Globus pallidus (tissue), 1 donor: ENCODE data around the gene LCK.

Experiments used
- DNase-seq: peaks from one replicate; pipeline ENCODE4 v3.0.0-alpha.2; 2015; ENCODE audit warnings: low spot score

The LCK gene

DNA sequence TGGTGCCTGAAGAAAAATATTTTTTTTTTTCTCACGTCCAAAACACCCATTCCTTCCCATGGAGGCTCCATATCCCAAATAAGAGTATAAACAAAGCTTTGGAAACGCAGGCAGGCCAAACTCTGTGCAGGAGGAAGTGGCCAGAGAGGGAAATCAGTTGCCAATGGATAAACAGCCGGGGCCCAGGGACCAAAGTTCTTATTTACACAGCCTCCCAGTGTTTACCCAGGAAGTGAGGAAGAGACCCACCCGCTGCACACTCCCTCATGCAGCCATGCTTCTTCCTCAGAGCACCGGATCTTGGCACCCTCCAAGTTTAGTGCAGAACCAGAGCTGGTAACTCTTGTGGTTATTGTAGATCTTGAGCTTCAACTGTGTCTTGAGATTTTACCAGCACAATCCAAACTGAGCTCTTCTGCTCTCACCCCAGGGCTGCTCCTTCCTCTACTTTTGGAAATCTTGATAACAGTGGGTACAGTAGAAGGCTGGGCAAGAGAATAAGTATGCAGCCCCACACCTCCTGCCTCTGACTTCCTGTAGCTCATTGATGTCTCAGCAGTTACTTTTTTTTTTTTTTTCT, 70.7 kb downstream of the LCK start:
- DNase-seq = no peak

DNA sequence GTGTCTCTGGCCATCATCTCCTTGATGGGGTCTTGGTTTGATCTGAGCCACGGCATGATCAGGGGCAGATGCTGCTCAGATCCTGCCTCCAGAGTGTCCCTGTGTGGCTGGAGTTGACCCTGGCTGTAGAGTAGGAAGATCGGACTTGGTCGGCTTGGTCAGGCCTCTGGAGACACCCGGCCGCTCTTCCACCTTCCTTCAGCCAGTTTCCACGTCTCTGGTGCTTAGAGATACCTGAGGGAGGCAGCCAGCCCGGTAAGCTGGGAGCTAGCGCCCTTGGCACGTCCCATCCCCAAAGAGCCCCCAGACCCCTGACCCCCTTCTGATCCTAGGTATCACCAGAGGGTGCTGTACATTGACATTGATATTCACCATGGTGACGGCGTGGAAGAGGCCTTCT, 76.1 kb downstream of the LCK start:
- no peak for DNase-seq

DNA sequence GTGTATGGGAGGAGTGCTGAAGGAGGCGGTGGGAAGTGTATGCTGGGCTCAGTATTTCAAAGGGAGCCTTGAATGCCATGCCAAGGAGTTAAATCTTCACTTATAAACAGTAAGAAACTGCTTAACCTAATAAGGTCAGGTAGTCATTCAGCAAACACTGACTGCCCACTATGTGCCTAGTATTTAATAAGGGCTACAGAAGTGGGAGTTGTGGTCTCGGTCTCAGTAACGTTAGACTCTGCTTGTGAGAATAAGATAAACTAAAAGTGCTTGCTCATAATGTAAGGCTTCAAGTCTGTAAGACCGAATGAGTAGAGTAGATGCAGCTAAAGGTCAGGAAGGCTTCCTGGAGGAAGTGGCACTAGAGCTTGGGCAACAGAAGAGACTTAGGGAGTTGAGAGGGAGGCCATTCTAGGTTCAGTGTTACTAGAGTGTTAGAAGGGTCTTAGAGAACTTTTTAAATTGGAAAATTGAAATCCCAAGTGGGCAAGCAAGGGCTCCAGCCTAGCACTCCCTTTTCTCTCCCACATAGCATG, 78.9 kb downstream of the LCK start:
- no peak for DNase-seq

- no peak for DNase-seq
These were observed 79.6 kb downstream of the LCK start for GRCh38 chr1:32330558-32331151.

- no peak for DNase-seq
These were observed 80.5 kb downstream of the LCK start for GRCh38 chr1:32331549-32331948.

DNA sequence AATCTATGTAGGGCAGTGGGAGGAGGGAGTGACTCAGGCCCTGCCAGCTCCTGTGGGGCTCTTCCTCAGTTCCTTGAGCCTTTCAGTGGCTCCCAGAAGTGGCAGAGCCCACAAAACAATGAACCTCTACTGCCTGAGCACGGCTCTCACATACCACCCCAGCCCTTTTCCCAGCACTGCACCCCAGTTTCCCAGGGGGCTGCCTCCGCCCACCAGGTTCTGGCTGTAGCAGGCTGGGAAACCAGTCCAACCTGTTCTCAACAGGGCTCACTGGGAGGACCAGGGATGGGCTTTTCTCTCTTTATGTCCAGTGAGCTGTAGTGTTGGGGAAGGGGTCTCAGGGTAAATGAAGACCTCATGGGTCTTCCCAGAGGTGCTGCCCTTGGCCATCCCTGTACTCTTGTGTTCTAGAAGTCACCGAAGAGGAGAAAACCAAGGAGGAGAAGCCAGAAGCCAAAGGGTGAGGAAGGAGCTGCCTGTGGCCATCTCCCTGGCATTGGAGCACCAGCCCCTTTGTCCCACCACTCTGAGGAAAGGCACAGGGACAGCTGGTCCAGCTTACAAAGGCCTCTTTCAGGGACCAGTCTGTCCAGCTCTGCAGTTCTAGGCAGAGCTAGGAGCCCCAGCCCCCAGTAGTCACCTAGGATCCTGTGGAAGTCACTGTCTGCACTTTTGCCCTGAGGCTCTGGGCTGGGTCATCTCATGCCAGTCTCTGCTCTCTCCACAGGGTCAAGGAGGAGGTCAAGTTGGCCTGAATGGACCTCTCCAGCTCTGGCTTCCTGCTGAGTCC, 81.4 kb downstream of the LCK start:
- peak; percentile 82 for DNase-seq

GRCh38 chr1:32333251-32333963, 82.3 kb downstream of the LCK start:
- no peak for DNase-seq

DNA sequence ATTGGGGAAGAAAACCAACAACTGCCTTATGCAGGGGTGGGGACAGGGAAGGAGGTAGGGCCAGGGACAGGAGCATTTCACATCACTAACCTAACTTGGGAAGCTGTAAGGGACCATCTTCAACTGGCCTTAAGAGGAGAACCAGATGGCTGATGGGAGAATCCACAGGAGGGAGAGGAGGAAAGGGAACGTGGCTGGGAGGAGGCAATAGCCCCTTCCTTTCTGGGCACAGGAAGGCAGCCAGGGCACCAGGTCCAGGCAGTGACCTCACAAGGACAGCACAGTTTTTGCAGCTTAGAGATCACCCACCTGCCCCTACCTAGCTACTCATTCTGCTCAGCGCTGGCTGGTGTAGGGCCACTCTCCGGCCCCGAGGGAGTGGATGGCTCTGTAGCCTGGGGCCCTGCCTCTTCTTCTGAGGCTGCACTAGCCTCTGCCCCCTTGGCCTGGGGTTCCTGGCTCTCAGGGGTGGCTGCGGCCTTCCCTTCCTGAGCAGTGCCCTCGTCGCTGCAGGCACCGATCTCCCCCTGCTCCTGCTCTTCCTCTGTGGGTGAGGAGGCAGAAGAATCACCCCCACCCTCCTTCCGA, 83.3 kb downstream of the LCK start:
- DNase-seq = no peak

GRCh38 chr1:32334864-32335534, 83.9 kb downstream of the LCK start:
- peak; percentile 47 for DNase-seq

DNA sequence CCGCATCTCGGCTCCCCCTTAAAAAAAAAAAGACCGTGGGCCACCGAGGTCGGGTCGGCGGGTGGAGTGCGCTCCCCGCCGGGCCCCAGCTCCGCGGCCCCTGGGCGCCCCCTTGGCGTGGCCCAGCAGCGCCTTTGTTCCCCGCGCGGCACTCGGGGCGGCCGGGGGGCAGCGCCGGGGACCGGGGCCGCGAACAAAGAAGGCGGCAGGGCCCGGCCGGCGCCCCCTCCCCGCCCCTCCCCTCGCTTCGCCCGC, 84.4 kb downstream of the LCK start:
- no peak for DNase-seq
